NCI-H2196 treated with DMSO at 0.1 percent for 48 hours (cell line): Measurements from ENCODE around the gene PREB.
"Not testable (repeated sequence)": the region's sequence is repeated elsewhere in the genome, so short reads cannot be mapped to it uniquely, and the experiment has no call there.

Source experiments
- DNase-seq: peaks from one replicate; lab custom pipeline; 2025; ENCODE audit not compliant: unreplicated experiment; lab: John Stamatoyannopoulos, UW

The PREB gene

GRCh38 chr2:27127883-27128667, 6.4 kb downstream of the PREB start:
- DNase-seq: no peak

GRCh38 chr2:27126252-27126710, 8.2 kb downstream of the PREB start:
- DNase-seq: no peak

GRCh38 chr2:27125104-27125503, 9.3 kb downstream of the PREB start:
- DNase-seq: no peak

- DNase-seq: no peak
Observed at GRCh38 chr2:27123302-27124150, 10.9 kb downstream of the PREB start, which contains the start of gene ABHD1. Gene ABHD1, plus strand, starts transcription at chr2:27123815. Its CDS starts 134 bp downstream, at chr2:27123949.

GRCh38 chr2:27122791-27123190, 11.6 kb downstream of the PREB start:
- no peak for DNase-seq

GRCh38 chr2:27121906-27122305, 12.5 kb downstream of the PREB start:
- DNase-seq: no peak

- DNase-seq: not testable (repeated sequence)
Observed at GRCh38 chr2:27119330-27119670, 15.1 kb downstream of the PREB start.

GRCh38 chr2:27118525-27119329, 15.7 kb downstream of the PREB start, which contains the start of gene CGREF1:
Gene CGREF1, minus strand, starts transcription at chr2:27119128. Its CDS starts 14,762 bp downstream, at chr2:27104366.
- no peak for DNase-seq

- no peak for DNase-seq
Observed at GRCh38 chr2:27117995-27118524, 16.4 kb downstream of the PREB start.

- no peak for DNase-seq
Observed at GRCh38 chr2:27115519-27115918, 18.9 kb downstream of the PREB start.

- DNase-seq: not testable (repeated sequence)
Observed at GRCh38 chr2:27111392-27112078, 22.9 kb downstream of the PREB start.

GRCh38 chr2:27110603-27111352, 23.7 kb downstream of the PREB start:
- DNase-seq: not testable (repeated sequence)

- DNase-seq: no peak
Observed at GRCh38 chr2:27109083-27109482, 25.4 kb downstream of the PREB start.

GRCh38 chr2:27108221-27108620, 26.2 kb downstream of the PREB start:
- DNase-seq: no peak

- no peak for DNase-seq
Observed at GRCh38 chr2:27105981-27106380, 28.5 kb downstream of the PREB start.

GRCh38 chr2:27102329-27102728, 32.1 kb downstream of the PREB start:
- DNase-seq: no peak

GRCh38 chr2:27100036-27100435, 34.4 kb downstream of the PREB start:
- no peak for DNase-seq

GRCh38 chr2:27099334-27099955, 35.0 kb downstream of the PREB start:
- no peak for DNase-seq

- no peak for DNase-seq
Observed at GRCh38 chr2:27097341-27097740, 37.1 kb downstream of the PREB start.
